Measurements from ENCODE around the gene GRAP. TPM values are rescaled to one million over a fixed set of nuclear protein-coding genes. Genes with fewer than 3 reads are reported as not detected.

GRAP gene
- total RNA-seq, 1 experiment from 2014 or later, result 0.55 TPM

- Histone ChIP-seq H3K27ac (ENCODE audit: insufficient read length, low read depth, low read length) (no peak overlapping the region), H3K9me3 (ENCODE audit: control insufficient read depth, low read depth, low read length) (no peaks in the 10 kb centered on the region), H3K14ac (ENCODE audit: insufficient read depth, low read length) (no peak overlapping the region), H2AK5ac (ENCODE audit: insufficient read length, low read length) (no peak overlapping the region), H3K4ac (ENCODE audit: low read depth, low read length) (no peak overlapping the region), H3K79me1 (ENCODE audit: insufficient read depth, low read depth, low read length, poor library complexity, severe bottlenecking) (no peaks in the 10 kb centered on the region), H3K27me3 (ENCODE audit: insufficient read depth, low read length) (no peaks in the 10 kb centered on the region), H3K56ac (ENCODE audit: insufficient read length, low read depth, low read length) (no peak overlapping the region), H4K91ac (ENCODE audit: insufficient read length, low read depth, low read length) (no peak overlapping the region), H3K4me2 (ENCODE audit: insufficient read depth, insufficient read length, low read length) (no peak overlapping the region), H3T11ph (ENCODE audit: low read length) (no peak overlapping the region), H2BK15ac (ENCODE audit: low read depth, low read length) (no peak overlapping the region), H3K4me1 (ENCODE audit: insufficient read depth, low read length) (no peaks in the 10 kb centered on the region), H3K23me2 (ENCODE audit: insufficient read length, low read depth, low read length, poor library complexity, severe bottlenecking) (no peaks in the 10 kb centered on the region), H3K79me2 (ENCODE audit: insufficient read depth, low read length) (no peaks in the 10 kb centered on the region), H4K20me1 (ENCODE audit: control insufficient read depth, insufficient read depth, insufficient read length) (no peaks in the 10 kb centered on the region), H4K8ac (replicated peaks; ENCODE audit: insufficient read length, low read depth, low read length) (no peak overlapping the region), H3K23ac (ENCODE audit: insufficient read length, low read depth, low read length) (no peak overlapping the region), H2BK12ac (ENCODE audit: insufficient read length, low read depth, low read length) (no peak overlapping the region), H2BK20ac (ENCODE audit: low read depth, low read length, poor library complexity, severe bottlenecking) (no peak overlapping the region), H4K5ac (ENCODE audit: insufficient read length, low read depth, low read length) (no peak overlapping the region), H3K9ac (ENCODE audit: extremely low read depth, insufficient read length, low read length) (no peak overlapping the region), H2BK5ac (ENCODE audit: insufficient read length, low read length) (no peak overlapping the region), H2AFZ (ENCODE audit: low read length) (no peak overlapping the region), H2BK120ac (ENCODE audit: low read depth, low read length, poor library complexity, severe bottlenecking) (no peak overlapping the region), H3K18ac (ENCODE audit: insufficient read length, low read depth, low read length) (no peak overlapping the region)
- DNase-seq, result no peak
- no CpG with 5 or more reads among the region's 10 CpGs for WGBS (ENCODE audit: extremely low coverage, insufficient read length, low lambda C conversion rate)
- Mint-ChIP-seq H3K4me1 (peaks cover 4 to 6% of the 10 kb centered on the region in 2 experiments; a peak in 3 of 4 replicates), H3K27ac (no peak overlapping the region), H3K9me3 (no peaks in the 10 kb centered on the region), H3K4me3 (no peak overlapping the region), H3K36me3 (ENCODE audit: insufficient read depth in 1 of 3, low read depth in 3 of 3) (peaks cover 21 to 72% (median 61%) of the 10 kb centered on the region in 3 experiments; a peak in 6 of 7 replicates), H3K27me3 (ENCODE audit: low read depth) (no peaks in the 10 kb centered on the region)
- no peak for TF ChIP-seq CTCF (conservative IDR thresholded peaks at IDR 0.05)
Observed at GRCh38 chr17:18974407-18975149, 72.2 kb downstream of the GRAP start.

All from H9 (cell line).